K562 (cell line): ENCODE results near the gene CCL13.

ENCODE experiments used
- JUND ChIP-seq, 2 experiments: IDR thresholded peaks; 2 replicates in 1 of 2; 3 replicates in 1 of 2; pipeline ENCODE4 v1.6.1; 2011; ENCODE audit warnings: borderline replicate concordance in 2 of 2, low read depth in 2 of 2, low read length in 2 of 2, improper control_type of control experiment in 1 of 2, missing biosample characterization in 1 of 2, missing genetic modification characterization in 1 of 2, missing genetic modification reagents in 1 of 2
- MYC ChIP-seq, 2 experiments: fragments of 250-450 bp in 1 of 2; sonication (Bioruptor Pico) in 1 of 2; IDR thresholded peaks; 2 replicates each; pipeline versions ENCODE4 v1.5.1 to v1.6.1; 2012 to 2021; ENCODE audit warnings: low read depth in 2 of 2, borderline replicate concordance in 1 of 2, improper control_type of control experiment in 1 of 2, low read length in 1 of 2, mild to moderate bottlenecking in 1 of 2, moderate library complexity in 1 of 2
- TF ChIP-seq, protein P1 (sequence below): sonication (generic); formaldehyde crosslinking; IDR thresholded peaks from 2 replicates; pipeline ENCODE4 v1.9.0; 2022; ENCODE audit warnings: mild to moderate bottlenecking, missing genetic modification reagents

DNA sequence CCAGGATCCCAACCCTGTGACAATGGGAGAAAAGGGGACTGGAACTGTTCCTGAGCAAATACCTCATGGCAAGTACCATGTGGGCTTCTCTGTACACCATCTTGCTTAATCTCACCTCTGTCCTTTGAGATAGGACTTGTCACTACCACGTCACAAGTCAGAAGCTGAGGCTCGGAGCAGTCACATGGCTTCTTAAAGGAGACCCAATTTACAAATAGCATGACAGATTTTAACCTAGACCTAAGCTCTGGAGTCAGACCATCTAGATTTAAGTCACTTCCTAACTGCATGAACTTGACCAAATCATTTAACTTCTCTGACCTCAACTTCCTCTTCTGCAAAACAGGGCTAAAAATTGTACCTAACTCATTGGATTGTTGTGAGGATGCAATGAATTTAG lies 42.7 kb downstream of the CCL13 start:
- TF ChIP-seq, protein P1, sequence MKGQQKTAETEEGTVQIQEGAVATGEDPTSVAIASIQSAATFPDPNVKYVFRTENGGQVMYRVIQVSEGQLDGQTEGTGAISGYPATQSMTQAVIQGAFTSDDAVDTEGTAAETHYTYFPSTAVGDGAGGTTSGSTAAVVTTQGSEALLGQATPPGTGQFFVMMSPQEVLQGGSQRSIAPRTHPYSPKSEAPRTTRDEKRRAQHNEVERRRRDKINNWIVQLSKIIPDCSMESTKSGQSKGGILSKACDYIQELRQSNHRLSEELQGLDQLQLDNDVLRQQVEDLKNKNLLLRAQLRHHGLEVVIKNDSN (CRISPR knock-in tag), result no peak
- no peak for TF ChIP-seq MYC (IDR thresholded peaks at IDR 0.05; ENCODE audit: low read depth, low read length)
- no peak for TF ChIP-seq MYC (CRISPR knock-in tag; IDR thresholded peaks at IDR 0.05; ENCODE audit: borderline replicate concordance, low read depth)
- no peak for TF ChIP-seq JUND (IDR thresholded peaks at IDR 0.05; ENCODE audit: borderline replicate concordance, low read depth, low read length)
- no peak for TF ChIP-seq JUND (tag; IDR thresholded peaks at IDR 0.05; ENCODE audit: borderline replicate concordance, low read depth, low read length)
